ENCODE results near the gene PASK. TPM values are rescaled to one million over a fixed set of nuclear protein-coding genes. Genes with fewer than 3 reads are reported as not detected.
A peak's percentile ranks its signal among the peaks of the same experiment; 100 is the strongest.

Gene PASK
- total RNA-seq, 1 donor from 2014 or later: 10.5 TPM

- peak; percentile 84 for DNase-seq (ENCODE audit: extremely low spot score, unreplicated experiment)
- no peaks in the 10 kb centered on the region for H3K27me3 Mint-ChIP-seq (ENCODE audit: unreplicated experiment)
- TF ChIP-seq CTCF (IDR thresholded peaks at IDR 0.05): no peak
- H3K36me3 Mint-ChIP-seq (ENCODE audit: unreplicated experiment): peaks cover 18% of the 10 kb centered on the region
- H3K4me1 Mint-ChIP-seq (ENCODE audit: unreplicated experiment): no peaks in the 10 kb centered on the region
- H3K4me3 Mint-ChIP-seq (ENCODE audit: unreplicated experiment): no peak overlapping the region
- H3K9me3 Mint-ChIP-seq (ENCODE audit: unreplicated experiment): peaks cover 8% of the 10 kb centered on the region
- H3K27ac Mint-ChIP-seq (ENCODE audit: unreplicated experiment): no peak overlapping the region
Measured at GRCh38 chr2:241118737-241119505, 30.4 kb downstream of the PASK start.

GRCh38 chr2:241116606-241117560 is 32.4 kb downstream of the PASK start:
- no peaks in the 10 kb centered on the region for H3K27me3 Mint-ChIP-seq (ENCODE audit: unreplicated experiment)
- no peak for DNase-seq (ENCODE audit: extremely low spot score, unreplicated experiment)
- TF ChIP-seq CTCF (IDR thresholded peaks at IDR 0.05): no peak
- H3K9me3 Mint-ChIP-seq (ENCODE audit: unreplicated experiment): peaks cover 8% of the 10 kb centered on the region
- no peaks in the 10 kb centered on the region for H3K4me1 Mint-ChIP-seq (ENCODE audit: unreplicated experiment)
- no peak overlapping the region for H3K4me3 Mint-ChIP-seq (ENCODE audit: unreplicated experiment)
- peaks cover 18% of the 10 kb centered on the region for H3K36me3 Mint-ChIP-seq (ENCODE audit: unreplicated experiment)
- H3K27ac Mint-ChIP-seq (ENCODE audit: unreplicated experiment): no peak overlapping the region

GRCh38 chr2:241115361-241115760 is 33.9 kb downstream of the PASK start:
- no peak overlapping the region for H3K4me3 Mint-ChIP-seq (ENCODE audit: unreplicated experiment)
- H3K27me3 Mint-ChIP-seq (ENCODE audit: unreplicated experiment): no peaks in the 10 kb centered on the region
- H3K9me3 Mint-ChIP-seq (ENCODE audit: unreplicated experiment): no peaks in the 10 kb centered on the region
- TF ChIP-seq CTCF (IDR thresholded peaks at IDR 0.05): no peak
- H3K36me3 Mint-ChIP-seq (ENCODE audit: unreplicated experiment): peaks cover 5% of the 10 kb centered on the region
- DNase-seq (ENCODE audit: extremely low spot score, unreplicated experiment): no peak
- H3K4me1 Mint-ChIP-seq (ENCODE audit: unreplicated experiment): no peaks in the 10 kb centered on the region
- no peak overlapping the region for H3K27ac Mint-ChIP-seq (ENCODE audit: unreplicated experiment)

- H3K9me3 Mint-ChIP-seq (ENCODE audit: unreplicated experiment): no peaks in the 10 kb centered on the region
- H3K4me3 Mint-ChIP-seq (ENCODE audit: unreplicated experiment): no peak overlapping the region
- no peaks in the 10 kb centered on the region for H3K4me1 Mint-ChIP-seq (ENCODE audit: unreplicated experiment)
- no peaks in the 10 kb centered on the region for H3K27me3 Mint-ChIP-seq (ENCODE audit: unreplicated experiment)
- no peak for TF ChIP-seq CTCF (IDR thresholded peaks at IDR 0.05)
- peaks cover 4% of the 10 kb centered on the region for H3K36me3 Mint-ChIP-seq (ENCODE audit: unreplicated experiment)
- DNase-seq (ENCODE audit: extremely low spot score, unreplicated experiment): no peak
- no peak overlapping the region for H3K27ac Mint-ChIP-seq (ENCODE audit: unreplicated experiment)
Measured at GRCh38 chr2:241114836-241115235, 34.4 kb downstream of the PASK start.

- no peak for DNase-seq (ENCODE audit: extremely low spot score, unreplicated experiment)
- Mint-ChIP-seq H3K36me3 (ENCODE audit: unreplicated experiment) (peaks cover 4% of the 10 kb centered on the region), H3K4me3 (ENCODE audit: unreplicated experiment) (no peak overlapping the region), H3K27me3 (ENCODE audit: unreplicated experiment) (no peaks in the 10 kb centered on the region), H3K9me3 (ENCODE audit: unreplicated experiment) (no peaks in the 10 kb centered on the region), H3K27ac (ENCODE audit: unreplicated experiment) (no peak overlapping the region), H3K4me1 (ENCODE audit: unreplicated experiment) (no peaks in the 10 kb centered on the region)
- TF ChIP-seq CTCF (IDR thresholded peaks at IDR 0.05): no peak
Measured at GRCh38 chr2:241112592-241112991, 36.7 kb downstream of the PASK start.

All from osteocyte (in vitro differentiated cells).